Measurements from ENCODE around the gene KRT33B.

The KRT33B gene

GRCh38 chr17:41413353-41413957 is 43.8 kb upstream of the KRT33B start:
- Histone ChIP-seq H3K27me3 (ENCODE audit: low read depth, low read length) (peaks cover 15% of the 10 kb centered on the region), H3K27ac (ENCODE audit: low read length) (no peak overlapping the region), H3K9ac (ENCODE audit: low read length) (no peak overlapping the region), H4K20me1 (ENCODE audit: insufficient read depth, low read length) (no peaks in the 10 kb centered on the region), H3K4me2 (ENCODE audit: low read length) (no peak overlapping the region), H2AFZ (ENCODE audit: low read depth, low read length) (no peak overlapping the region), H3K9me3 (ENCODE audit: insufficient read depth, low read length) (no peaks in the 10 kb centered on the region), H3K4me1 (ENCODE audit: low read length) (no peaks in the 10 kb centered on the region), H3K4me3 (ENCODE audit: low read length) (no peak overlapping the region), H3K79me2 (ENCODE audit: low read length) (no peaks in the 10 kb centered on the region), H3K36me3 (replicated peaks; ENCODE audit: low read depth, low read length) (no peaks in the 10 kb centered on the region)
- TF ChIP-seq, protein P1, sequence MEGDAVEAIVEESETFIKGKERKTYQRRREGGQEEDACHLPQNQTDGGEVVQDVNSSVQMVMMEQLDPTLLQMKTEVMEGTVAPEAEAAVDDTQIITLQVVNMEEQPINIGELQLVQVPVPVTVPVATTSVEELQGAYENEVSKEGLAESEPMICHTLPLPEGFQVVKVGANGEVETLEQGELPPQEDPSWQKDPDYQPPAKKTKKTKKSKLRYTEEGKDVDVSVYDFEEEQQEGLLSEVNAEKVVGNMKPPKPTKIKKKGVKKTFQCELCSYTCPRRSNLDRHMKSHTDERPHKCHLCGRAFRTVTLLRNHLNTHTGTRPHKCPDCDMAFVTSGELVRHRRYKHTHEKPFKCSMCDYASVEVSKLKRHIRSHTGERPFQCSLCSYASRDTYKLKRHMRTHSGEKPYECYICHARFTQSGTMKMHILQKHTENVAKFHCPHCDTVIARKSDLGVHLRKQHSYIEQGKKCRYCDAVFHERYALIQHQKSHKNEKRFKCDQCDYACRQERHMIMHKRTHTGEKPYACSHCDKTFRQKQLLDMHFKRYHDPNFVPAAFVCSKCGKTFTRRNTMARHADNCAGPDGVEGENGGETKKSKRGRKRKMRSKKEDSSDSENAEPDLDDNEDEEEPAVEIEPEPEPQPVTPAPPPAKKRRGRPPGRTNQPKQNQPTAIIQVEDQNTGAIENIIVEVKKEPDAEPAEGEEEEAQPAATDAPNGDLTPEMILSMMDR (IDR thresholded peaks at IDR 0.05; ENCODE audit: low read depth, low read length), result no peak
- TF ChIP-seq EZH2phosphoT487 (IDR thresholded peaks at IDR 0.05; ENCODE audit: low read depth), result no peak

- Histone ChIP-seq H3K27ac (ENCODE audit: low read length) (no peak overlapping the region), H3K27me3 (ENCODE audit: low read depth, low read length) (peaks cover 15% of the 10 kb centered on the region), H3K79me2 (ENCODE audit: low read length) (no peaks in the 10 kb centered on the region), H3K36me3 (replicated peaks; ENCODE audit: low read depth, low read length) (no peaks in the 10 kb centered on the region), H3K9ac (ENCODE audit: low read length) (no peak overlapping the region), H3K4me3 (ENCODE audit: low read length) (no peak overlapping the region), H4K20me1 (ENCODE audit: insufficient read depth, low read length) (no peaks in the 10 kb centered on the region), H3K9me3 (ENCODE audit: insufficient read depth, low read length) (no peaks in the 10 kb centered on the region), H2AFZ (ENCODE audit: low read depth, low read length) (no peak overlapping the region), H3K4me2 (ENCODE audit: low read length) (no peak overlapping the region), H3K4me1 (ENCODE audit: low read length) (no peaks in the 10 kb centered on the region)
- TF ChIP-seq, protein P1 (IDR thresholded peaks at IDR 0.05; ENCODE audit: low read depth, low read length), result no peak
- TF ChIP-seq EZH2phosphoT487 (IDR thresholded peaks at IDR 0.05; ENCODE audit: low read depth), result no peak
Measured at GRCh38 chr17:41411072-41411840, 41.6 kb upstream of the KRT33B start.

DNA sequence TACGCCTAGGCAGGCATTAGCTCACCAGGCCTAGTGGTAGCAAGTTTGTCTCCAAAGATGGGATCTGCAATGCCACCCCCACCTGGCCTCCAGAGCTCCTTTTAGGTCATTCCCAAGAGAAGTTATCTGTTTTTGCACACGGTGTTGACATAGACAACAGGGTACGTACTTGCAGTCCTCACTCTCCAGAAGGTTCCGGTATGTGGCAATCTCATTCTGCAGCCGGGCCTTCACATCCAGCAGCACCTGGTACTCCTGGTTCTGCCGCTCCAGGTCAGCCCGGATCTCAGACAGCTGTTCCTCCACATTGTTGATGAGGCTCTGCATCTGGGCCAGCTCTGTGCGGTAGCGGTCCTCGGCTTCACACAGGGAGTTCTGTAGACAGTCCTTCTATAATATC is 37.6 kb upstream of the KRT33B start:
- H3K79me2 ChIP-seq (ENCODE audit: low read length), result no peaks in the 10 kb centered on the region
- no peaks in the 10 kb centered on the region for H3K4me1 ChIP-seq (ENCODE audit: low read length)
- no peak overlapping the region for H3K4me3 ChIP-seq (ENCODE audit: low read length)
- H3K27me3 ChIP-seq (ENCODE audit: low read depth, low read length), result peaks cover 5% of the 10 kb centered on the region; the same call in 1 of the 2 replicates
- H3K36me3 ChIP-seq (replicated peaks; ENCODE audit: low read depth, low read length), result no peaks in the 10 kb centered on the region
- no peak for TF ChIP-seq EZH2phosphoT487 (IDR thresholded peaks at IDR 0.05; ENCODE audit: low read depth)
- TF ChIP-seq, protein P1 (IDR thresholded peaks at IDR 0.05; ENCODE audit: low read depth, low read length), result no peak
- no peaks in the 10 kb centered on the region for H4K20me1 ChIP-seq (ENCODE audit: insufficient read depth, low read length)
- H3K9ac ChIP-seq (ENCODE audit: low read length), result no peak overlapping the region
- H3K27ac ChIP-seq (ENCODE audit: low read length), result no peak overlapping the region
- H2AFZ ChIP-seq (ENCODE audit: low read depth, low read length), result no peak overlapping the region
- H3K9me3 ChIP-seq (ENCODE audit: insufficient read depth, low read length), result no peaks in the 10 kb centered on the region
- H3K4me2 ChIP-seq (ENCODE audit: low read length), result no peak overlapping the region

DNA sequence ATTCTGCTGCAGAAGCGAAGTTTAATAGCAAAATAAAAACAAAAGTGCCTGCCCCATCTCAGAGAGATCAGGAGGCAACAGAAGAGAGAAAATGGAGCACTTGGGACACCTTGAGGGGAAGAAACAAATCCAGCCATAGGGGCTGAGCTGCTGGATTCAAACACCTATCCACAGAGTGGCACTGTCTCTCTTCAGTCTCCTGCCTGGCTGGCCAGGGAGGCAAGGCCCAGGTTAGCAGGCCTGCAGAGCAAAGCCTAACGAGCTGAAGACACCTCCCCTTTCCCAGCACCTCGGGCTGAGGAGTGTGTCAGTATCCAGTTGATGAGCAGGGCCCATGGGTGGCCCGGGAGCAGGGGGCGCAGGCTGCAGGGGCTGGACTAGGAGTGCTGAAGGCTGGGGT is 36.6 kb upstream of the KRT33B start:
- H4K20me1 ChIP-seq (ENCODE audit: insufficient read depth, low read length), result no peaks in the 10 kb centered on the region
- no peak for TF ChIP-seq EZH2phosphoT487 (IDR thresholded peaks at IDR 0.05; ENCODE audit: low read depth)
- TF ChIP-seq, protein P1 (IDR thresholded peaks at IDR 0.05; ENCODE audit: low read depth, low read length), result no peak
- no peak overlapping the region for H3K9ac ChIP-seq (ENCODE audit: low read length)
- no peak overlapping the region for H3K4me2 ChIP-seq (ENCODE audit: low read length)
- no peaks in the 10 kb centered on the region for H3K4me1 ChIP-seq (ENCODE audit: low read length)
- H2AFZ ChIP-seq (ENCODE audit: low read depth, low read length), result no peak overlapping the region
- no peak overlapping the region for H3K4me3 ChIP-seq (ENCODE audit: low read length)
- no peaks in the 10 kb centered on the region for H3K9me3 ChIP-seq (ENCODE audit: insufficient read depth, low read length)
- no peak overlapping the region for H3K27ac ChIP-seq (ENCODE audit: low read length)
- H3K36me3 ChIP-seq (replicated peaks; ENCODE audit: low read depth, low read length), result no peaks in the 10 kb centered on the region
- H3K27me3 ChIP-seq (ENCODE audit: low read depth, low read length), result peaks cover 5% of the 10 kb centered on the region; the same call in 1 of the 2 replicates
- H3K79me2 ChIP-seq (ENCODE audit: low read length), result no peaks in the 10 kb centered on the region
